H1 (cell line): ENCODE results near the gene KRT72.

Experiments
- CHD2 ChIP-seq: IDR thresholded peaks from 2 replicates; pipeline ENCODE4 v1.6.1; 2012; ENCODE audit warnings: low read length, improper control_type of control experiment
- CTCF ChIP-seq, 3 experiments: IDR thresholded peaks; 1 replicate in 2 of 3; 2 replicates in 1 of 3; pipeline versions ENCODE4 v1.5.1 to v1.6.1; 2011; ENCODE audit warnings: low read length in 3 of 3, mild to moderate bottlenecking in 3 of 3, inconsistent platforms in 2 of 3, low read depth in 1 of 3, moderate library complexity in 1 of 3; ENCODE audit not compliant: insufficient read depth in 1 of 3; ENCODE audit errors: control extremely low read depth in 1 of 3
- E2F6 ChIP-seq: IDR thresholded peaks from 2 replicates; pipeline ENCODE4 v1.6.1; 2012; ENCODE audit warnings: inconsistent platforms
- EP300 ChIP-seq, 2 experiments: IDR thresholded peaks; 1 replicate in 1 of 2; 2 replicates in 1 of 2; pipeline ENCODE4 v1.6.1; 2011 to 2012; ENCODE audit warnings: low read depth in 2 of 2, low read length in 2 of 2, mild to moderate bottlenecking in 2 of 2, borderline replicate concordance in 1 of 2, inconsistent platforms in 1 of 2, moderate library complexity in 1 of 2
- EZH2 ChIP-seq: fragments of 200-600 bp; sonication (generic); IDR thresholded peaks from 2 replicates; pipeline ENCODE4 v1.7.1; 2012; ENCODE audit warnings: low read depth, mild to moderate bottlenecking, moderate library complexity, low read length, inconsistent platforms; ENCODE audit not compliant: severe bottlenecking
- KDM5A ChIP-seq: fragments of 200-600 bp; IDR thresholded peaks from 2 replicates; pipeline ENCODE4 v1.7.1; 2012; ENCODE audit warnings: mild to moderate bottlenecking, low read length, inconsistent platforms, mixed read lengths
- POLR2A ChIP-seq, 2 experiments: IDR thresholded peaks; 1 replicate in 1 of 2; 2 replicates in 1 of 2; pipeline ENCODE4 v1.6.1; 2011; ENCODE audit warnings: low read depth in 2 of 2, low read length in 2 of 2, mild to moderate bottlenecking in 2 of 2; ENCODE audit errors: control extremely low read depth in 1 of 2
- POLR2AphosphoS5 ChIP-seq: IDR thresholded peaks from 2 replicates; pipeline ENCODE4 v1.6.1; 2011; ENCODE audit warnings: low read depth, low read length
- RFX5 ChIP-seq: IDR thresholded peaks from 2 replicates; pipeline ENCODE4 v1.6.1; 2011; ENCODE audit warnings: low read depth, low read length, improper control_type of control experiment, borderline replicate concordance
- RNF2 ChIP-seq: fragments of 200-900, 300-1000 bp; sonication (generic); IDR thresholded peaks from 2 replicates; pipeline ENCODE4 v1.7.1; 2016; ENCODE audit warnings: borderline replicate concordance, low read depth, mild to moderate bottlenecking, antibody characterized with exemption, low read length; ENCODE audit not compliant: poor library complexity, severe bottlenecking; ENCODE audit errors: missing control alignments
- TCF12 ChIP-seq: IDR thresholded peaks from 2 replicates; pipeline ENCODE4 v1.6.1; 2011; ENCODE audit warnings: low read depth, mild to moderate bottlenecking, low read length
- YY1 ChIP-seq: IDR thresholded peaks from 2 replicates; pipeline ENCODE4 v1.6.1; 2011; ENCODE audit warnings: low read depth, mild to moderate bottlenecking, low read length

- no peak for TF ChIP-seq E2F6
- TF ChIP-seq TCF12, result no peak
- no peak for TF ChIP-seq KDM5A
- TF ChIP-seq POLR2A (IDR thresholded peaks at IDR 0.05; ENCODE audit: control extremely low read depth in 1 of 2, low read depth in 2 of 2, low read length in 2 of 2), result no peak
- no peak for TF ChIP-seq YY1
- TF ChIP-seq RFX5, result no peak
- TF ChIP-seq EP300 (IDR thresholded peaks at IDR 0.05; ENCODE audit: borderline replicate concordance in 1 of 2, low read depth in 2 of 2, low read length in 2 of 2), result no peak
- no peak for TF ChIP-seq POLR2AphosphoS5
- no peak for TF ChIP-seq EZH2
- TF ChIP-seq CHD2, result no peak
- TF ChIP-seq RNF2, result no peak
- no peak for TF ChIP-seq CTCF (IDR thresholded peaks at IDR 0.05; ENCODE audit: control extremely low read depth in 1 of 3, insufficient read depth in 1 of 3, low read depth in 1 of 3, low read length in 3 of 3)
Measured at GRCh38 chr12:52591521-52591920, 9.7 kb downstream of the KRT72 start.
